DND-41 (cell line): Measurements from ENCODE around the gene SGIP1.

Experiments used
- ATAC-seq: fragments of 200-7000 bp; cut with Tn5 transposase; 3 replicates; pipeline ENCODE4 v1.9.1; 2021; ENCODE audit warnings: low read depth; ENCODE audit not compliant: insufficient read depth
- DNase-seq: peaks from one replicate; pipeline ENCODE4 v3.0.0-alpha.2; 2020
- H2AFZ ChIP-seq: 2 replicates; pipeline ENCODE4 v1.6.0; 2012; ENCODE audit warnings: low read depth, low read length
- H3K27ac ChIP-seq: 2 replicates; pipeline ENCODE4 v1.5.1; 2012; ENCODE audit warnings: low read length, inconsistent platforms
- H3K27me3 ChIP-seq: fragments of 200-600 bp; sonication (generic); 2 replicates; pipeline ENCODE4 v1.6.0; 2012; ENCODE audit warnings: low read length, mild to moderate bottlenecking, inconsistent platforms; ENCODE audit not compliant: insufficient read depth, poor library complexity
- H3K36me3 ChIP-seq: 2 replicates; pipeline ENCODE4 v1.5.1; 2012; ENCODE audit warnings: low read length, inconsistent platforms; ENCODE audit not compliant: insufficient read depth
- H3K4me1 ChIP-seq: 2 replicates; pipeline ENCODE4 v1.5.1; 2012; ENCODE audit warnings: mild to moderate bottlenecking, low read length; ENCODE audit not compliant: insufficient read depth
- H3K4me2 ChIP-seq: 2 replicates; pipeline ENCODE4 v1.6.0; 2012; ENCODE audit warnings: mild to moderate bottlenecking, moderate library complexity, low read length, inconsistent platforms; ENCODE audit not compliant: insufficient read depth
- H3K4me3 ChIP-seq, 2 experiments: fragments of 200-600 bp in 1 of 2; shearing (Covaris generic) in 1 of 2; 2 replicates each; pipeline ENCODE4 v1.5.1; 2012 to 2016; ENCODE audit warnings: inconsistent platforms in 2 of 2, low read length in 2 of 2, mild to moderate bottlenecking in 2 of 2, low read depth in 1 of 2, moderate library complexity in 1 of 2
- H3K79me2 ChIP-seq: 2 replicates; pipeline ENCODE4 v1.6.0; 2012; ENCODE audit warnings: low read length, inconsistent platforms; ENCODE audit not compliant: insufficient read depth
- H3K9ac ChIP-seq: 2 replicates; pipeline ENCODE4 v1.6.0; 2012; ENCODE audit warnings: low read depth, mild to moderate bottlenecking, inconsistent platforms, low read length, moderate library complexity
- H3K9me3 ChIP-seq: 2 replicates; pipeline ENCODE4 v1.5.1; 2012; ENCODE audit warnings: low read length, moderate library complexity, mild to moderate bottlenecking, inconsistent platforms; ENCODE audit not compliant: insufficient read depth, severe bottlenecking
- H4K20me1 ChIP-seq: 2 replicates; pipeline ENCODE4 v1.6.0; 2012; ENCODE audit warnings: low read length; ENCODE audit not compliant: insufficient read depth
- CTCF ChIP-seq: IDR thresholded peaks from 2 replicates; pipeline ENCODE4 v1.5.1; 2012; ENCODE audit warnings: borderline replicate concordance, low read length, moderate library complexity, mild to moderate bottlenecking; ENCODE audit not compliant: poor library complexity, severe bottlenecking; ENCODE audit errors: extremely low read depth
- EZH2 ChIP-seq: IDR thresholded peaks from 3 replicates; pipeline ENCODE4 v1.6.1; 2012; ENCODE audit warnings: borderline replicate concordance, low read depth, mild to moderate bottlenecking, moderate library complexity, low read length, inconsistent platforms; ENCODE audit not compliant: severe bottlenecking

SGIP1 gene

GRCh38 chr1:66552287-66552686 lies 18.3 kb downstream of the SGIP1 start:
- TF ChIP-seq CTCF (no peak), EZH2 (no peak)

GRCh38 chr1:66552829-66553228 lies 18.9 kb downstream of the SGIP1 start:
- peaks cover 3% of the 10 kb centered on the region for H3K27me3 ChIP-seq
- H3K79me2 ChIP-seq, result no peaks in the 10 kb centered on the region
- H3K36me3 ChIP-seq, result no peaks in the 10 kb centered on the region
- H3K27ac ChIP-seq, result no peak overlapping the region
- no peak overlapping the region for H3K4me2 ChIP-seq
- DNase-seq (no peak), ATAC-seq (no peak)
- H3K9ac ChIP-seq, result no peak overlapping the region
- TF ChIP-seq EZH2, result no peak
- no peak for TF ChIP-seq CTCF
- H3K4me3 ChIP-seq, result no peak overlapping the region
- H2AFZ ChIP-seq, result no peak overlapping the region
- no peaks in the 10 kb centered on the region for H4K20me1 ChIP-seq
- H3K9me3 ChIP-seq, result no peaks in the 10 kb centered on the region
- H3K4me1 ChIP-seq, result no peaks in the 10 kb centered on the region

More at GRCh38 chr1:66552287-66552686, 18.3 kb downstream of the SGIP1 start:
- Histone ChIP-seq H3K4me1 (no peaks in the 10 kb centered on the region), H2AFZ (no peak overlapping the region), H3K79me2 (no peaks in the 10 kb centered on the region), H3K27ac (no peak overlapping the region), H3K27me3 (peaks cover 3% of the 10 kb centered on the region), H3K9ac (no peak overlapping the region), H3K36me3 (no peaks in the 10 kb centered on the region), H4K20me1 (no peaks in the 10 kb centered on the region), H3K4me2 (no peak overlapping the region), H3K9me3 (no peaks in the 10 kb centered on the region), H3K4me3 (no peak overlapping the region)
- DNase-seq, result no peak
- no peak for ATAC-seq

- Histone ChIP-seq H3K79me2 (no peaks in the 10 kb centered on the region), H3K9ac (no peak overlapping the region), H3K27ac (no peak overlapping the region)
Measured at GRCh38 chr1:66553846-66554245, 19.9 kb downstream of the SGIP1 start.

More at GRCh38 chr1:66553846-66554245, 19.9 kb downstream of the SGIP1 start:
- Histone ChIP-seq H2AFZ (no peak overlapping the region), H3K4me3 (no peak overlapping the region), H3K4me1 (no peaks in the 10 kb centered on the region), H3K9me3 (no peaks in the 10 kb centered on the region), H3K27me3 (peaks cover 2% of the 10 kb centered on the region), H3K4me2 (no peak overlapping the region), H3K36me3 (no peaks in the 10 kb centered on the region), H4K20me1 (no peaks in the 10 kb centered on the region)
- no peak for DNase-seq
- no peak for ATAC-seq
- TF ChIP-seq EZH2 (no peak), CTCF (no peak)
